Activated gamma-delta T cell (primary cell): Measurements from ENCODE around the gene BAG2.
A peak's percentile ranks its signal among the peaks of the same experiment; 100 is the strongest.

Experiments used
- DNase-seq: peaks from one replicate; lab custom pipeline; 2025; lab: John Stamatoyannopoulos, UW
- total RNA-seq, 2 donors: gene quantifications; one replicate each; lab custom pipeline; 2026; lab: John Stamatoyannopoulos, UW

BAG2 gene
- total RNA-seq, result 13.6 to 18.6 reads per million in 2 donors

DNA sequence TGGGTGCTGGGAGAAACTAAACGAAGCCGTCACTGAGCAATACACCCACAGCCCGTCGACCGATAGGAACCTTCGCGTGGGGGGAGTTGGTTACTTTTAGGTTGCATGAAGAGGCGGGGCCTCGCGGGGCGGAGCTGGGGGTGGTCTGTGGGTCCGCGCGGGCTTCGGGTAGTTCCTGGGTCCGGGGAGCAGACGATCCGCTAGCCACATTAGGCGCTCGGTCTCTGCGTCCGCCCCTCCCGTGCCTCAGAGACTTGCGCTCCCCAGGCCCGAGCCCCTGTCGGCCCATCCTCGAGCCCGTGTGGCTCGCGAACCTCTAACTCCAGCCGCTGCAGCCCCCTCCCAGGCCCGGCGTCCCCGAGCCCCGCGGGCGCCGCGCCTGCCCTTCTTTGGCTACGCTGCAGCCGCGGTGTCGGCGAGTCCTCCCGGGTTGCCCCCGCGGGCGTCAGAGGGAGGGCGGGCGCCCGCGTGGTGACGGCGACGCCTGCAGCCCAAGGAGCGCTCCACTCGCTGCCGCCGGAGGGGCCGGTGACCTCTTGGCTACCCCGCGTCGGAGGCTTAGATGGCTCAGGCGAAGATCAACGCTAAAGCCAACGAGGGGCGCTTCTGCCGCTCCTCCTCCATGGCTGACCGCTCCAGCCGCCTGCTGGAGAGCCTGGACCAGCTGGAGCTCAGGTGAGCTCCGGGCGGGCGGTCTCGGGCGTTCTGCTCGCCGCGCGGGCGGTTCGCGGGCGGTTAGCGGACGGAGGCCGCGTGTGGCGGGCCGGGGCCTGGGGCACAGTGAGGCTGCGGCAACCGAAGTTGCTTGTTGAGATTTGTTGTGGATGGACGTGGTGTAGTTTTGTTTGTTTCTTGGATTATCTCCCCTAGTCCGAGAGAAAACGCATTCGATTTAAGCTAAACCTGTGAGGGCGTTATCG, at the start of gene BAG2:
BAG2 (plus strand) TSS at position 191 of the 920 bp plus-strand sequence; CDS start at position 563, 372 bp downstream.
- DNase-seq, result peak; percentile 78

DNA sequence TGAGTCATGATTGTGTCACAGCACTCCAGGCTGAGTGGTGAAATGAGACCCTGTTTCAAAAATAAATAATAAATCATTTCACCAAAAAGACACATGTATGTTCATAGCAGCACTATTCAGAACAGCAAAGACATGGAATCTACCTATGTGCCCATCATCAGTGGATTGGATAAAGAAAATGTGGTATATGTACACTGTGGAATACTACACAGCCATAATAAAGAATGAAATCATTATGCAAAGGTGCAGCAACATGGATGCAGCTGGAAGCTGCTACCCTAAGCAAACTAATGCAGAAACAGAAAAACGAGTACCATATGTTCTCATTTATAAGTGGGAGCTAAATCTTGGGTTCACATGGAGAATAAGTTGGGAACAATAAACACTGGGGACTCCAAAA, 49.0 kb upstream of the BAG2 start:
- DNase-seq, result no peak

DNA sequence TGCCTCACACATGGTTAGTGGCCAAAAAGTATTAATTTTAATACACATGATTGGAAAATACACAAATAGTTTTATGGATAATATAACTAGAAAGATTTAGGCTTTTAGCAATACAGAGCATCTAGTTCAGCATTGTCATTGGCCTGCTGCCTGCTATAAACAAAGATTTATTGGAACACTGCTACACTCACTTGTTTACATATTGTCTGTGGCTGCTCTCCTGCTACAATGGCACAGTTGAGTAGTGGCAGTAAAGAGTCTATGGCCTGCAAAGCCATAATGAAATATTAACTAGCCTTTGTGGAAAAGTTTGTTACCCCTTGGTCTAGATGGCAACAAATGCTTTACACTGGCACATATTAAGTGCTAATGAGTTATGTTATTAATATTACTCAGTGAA, 44.4 kb upstream of the BAG2 start:
- no peak for DNase-seq

DNA sequence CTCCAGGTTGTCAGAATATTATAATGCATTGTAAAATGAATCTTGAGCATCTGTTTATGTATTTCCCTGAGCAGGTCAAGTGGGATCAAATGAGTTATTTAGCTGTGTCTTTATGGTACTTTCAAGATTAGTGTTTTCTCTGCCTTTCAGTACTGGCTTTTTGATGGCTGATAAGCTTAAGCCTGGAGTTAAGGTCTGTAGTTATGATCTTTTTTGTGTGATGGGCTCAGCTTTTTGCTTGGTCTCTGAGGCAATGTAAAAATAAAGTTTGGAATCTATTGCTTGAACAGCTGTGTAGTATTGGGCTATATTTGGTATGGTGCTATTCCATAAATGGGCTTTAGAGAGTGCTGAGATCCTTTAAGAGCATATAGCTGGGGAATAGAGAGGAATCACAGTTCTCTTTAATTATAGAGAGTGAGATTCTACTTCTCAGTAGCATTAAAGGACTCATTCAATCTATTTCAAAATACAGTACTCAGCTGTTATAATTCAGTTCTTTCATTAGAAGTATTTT, 41.4 kb upstream of the BAG2 start:
- DNase-seq, result no peak

DNA sequence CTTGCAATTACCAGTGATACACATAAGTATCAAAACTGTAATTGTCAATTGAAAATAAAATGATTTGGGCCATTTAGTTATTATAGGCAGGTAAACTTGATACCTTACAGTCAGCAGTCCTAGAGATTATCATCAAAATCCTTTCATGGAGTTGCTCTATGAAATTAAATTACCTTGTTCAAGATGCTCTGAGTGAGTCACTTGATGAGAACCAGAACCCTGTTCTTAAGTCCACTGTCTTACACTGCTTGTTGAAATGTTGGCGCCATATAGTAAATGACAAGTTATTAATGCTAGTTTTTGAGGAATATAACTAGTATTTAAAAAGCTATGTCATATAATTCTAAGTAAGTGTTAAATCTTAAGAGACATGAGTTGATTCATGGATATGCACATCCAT, 37.2 kb upstream of the BAG2 start:
- DNase-seq, result no peak

DNA sequence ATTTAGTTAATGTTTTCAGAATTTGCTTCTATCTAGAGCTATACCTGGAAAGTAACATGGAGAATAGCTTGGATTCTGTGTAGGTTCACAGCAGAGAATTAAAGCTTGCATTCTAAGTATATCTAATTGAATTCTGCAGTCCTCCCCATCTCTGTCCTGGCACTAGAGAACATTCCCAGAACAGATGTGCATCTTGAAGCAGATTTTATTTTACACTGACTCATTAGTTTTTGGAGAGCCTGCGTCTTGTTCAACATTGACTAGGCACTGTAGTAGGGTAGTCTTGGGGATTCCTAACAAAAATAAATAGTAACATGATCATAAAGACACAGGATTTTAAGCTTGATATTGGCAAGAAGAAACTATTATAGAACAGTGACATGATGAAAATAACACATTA, 36.2 kb upstream of the BAG2 start:
- no peak for DNase-seq

DNA sequence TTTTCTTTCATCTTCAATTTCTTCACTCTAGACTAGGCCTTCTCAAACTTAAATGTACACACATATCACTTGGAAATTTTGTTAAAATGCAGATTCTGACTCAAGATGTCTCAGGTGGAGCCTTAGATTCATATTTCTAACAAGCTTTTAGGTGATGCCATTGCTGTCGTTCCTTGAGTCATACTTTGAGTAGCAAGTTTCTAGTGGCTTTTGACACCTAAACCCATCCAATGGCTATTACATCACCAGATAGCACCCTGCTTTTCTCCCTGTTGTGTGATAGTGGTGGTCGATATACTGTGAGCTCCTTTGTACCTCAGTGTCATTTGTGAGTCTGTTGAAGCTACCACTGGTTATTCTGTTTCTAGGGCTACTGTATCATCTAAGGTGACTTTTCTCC, 34.8 kb upstream of the BAG2 start:
- no peak for DNase-seq

DNA sequence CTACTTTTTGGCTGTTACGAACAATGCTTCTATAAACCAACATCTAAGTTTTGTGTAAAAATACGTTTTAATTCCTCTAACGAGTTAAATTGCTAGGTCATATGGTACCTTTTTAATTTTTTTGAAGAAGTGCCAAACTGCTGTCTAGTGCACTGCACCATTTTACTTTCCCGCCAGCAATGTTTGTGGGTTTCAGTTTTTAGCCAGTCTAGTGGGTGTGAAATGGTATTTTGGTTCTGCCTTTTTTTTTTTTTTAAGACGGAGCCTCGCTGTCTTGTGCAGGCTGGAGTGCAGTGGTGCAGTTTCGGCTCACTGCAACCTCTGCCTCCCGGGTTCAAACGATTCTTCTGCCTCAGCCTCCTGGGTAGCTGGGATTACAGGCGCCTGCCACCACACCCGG, 34.1 kb upstream of the BAG2 start:
- DNase-seq, result no peak

DNA sequence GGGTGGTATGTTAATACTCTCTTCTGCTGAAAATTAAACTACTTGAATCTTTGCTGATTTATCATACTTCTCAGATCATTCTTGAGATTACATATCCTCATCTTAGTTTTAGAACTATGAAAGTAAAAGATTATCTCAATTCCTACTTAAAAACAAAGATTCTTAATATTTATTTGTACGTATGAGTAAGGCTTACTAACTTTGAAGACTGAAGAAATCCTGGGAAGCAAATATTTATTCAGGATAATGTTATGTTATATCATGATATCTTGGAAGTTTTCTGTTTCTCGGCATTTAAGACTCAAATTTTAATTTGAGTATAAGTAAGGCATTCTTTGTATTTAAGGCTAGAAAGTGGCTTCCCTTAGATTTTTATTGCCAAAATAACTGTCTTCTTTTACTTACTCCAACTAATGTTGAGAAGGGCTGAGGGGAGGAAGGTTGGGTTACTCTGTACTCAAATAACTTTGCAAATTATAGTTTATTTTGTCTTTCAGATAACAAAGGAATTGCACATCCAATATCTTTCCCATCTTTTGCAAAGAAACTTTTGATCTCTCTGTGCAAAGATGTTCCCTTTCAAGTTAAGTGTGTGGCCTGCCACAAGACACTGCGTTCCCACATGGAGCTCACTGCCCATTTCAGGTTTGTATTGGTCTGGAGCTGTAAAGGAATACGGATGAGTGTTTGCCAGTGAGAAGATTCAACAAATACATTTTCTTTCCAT, 30.5 kb upstream of the BAG2 start:
- no peak for DNase-seq

DNA sequence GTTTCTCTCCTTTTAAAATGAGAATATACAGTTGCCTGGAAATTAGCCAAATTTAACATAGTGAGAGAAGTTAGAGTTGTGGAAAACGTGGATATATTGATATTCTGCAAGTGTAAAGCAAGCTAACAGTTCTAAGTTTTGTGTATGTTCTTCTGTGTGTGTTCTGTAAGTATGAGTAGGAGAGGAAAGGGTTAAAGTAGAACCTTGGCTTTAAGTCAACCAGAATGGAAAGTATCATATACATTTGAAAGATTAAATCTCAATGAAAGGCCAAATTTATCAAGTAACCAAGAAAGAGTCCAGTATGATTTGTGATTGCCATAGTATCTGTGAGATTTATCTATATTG, 30.0 kb upstream of the BAG2 start:
- DNase-seq, result no peak

DNA sequence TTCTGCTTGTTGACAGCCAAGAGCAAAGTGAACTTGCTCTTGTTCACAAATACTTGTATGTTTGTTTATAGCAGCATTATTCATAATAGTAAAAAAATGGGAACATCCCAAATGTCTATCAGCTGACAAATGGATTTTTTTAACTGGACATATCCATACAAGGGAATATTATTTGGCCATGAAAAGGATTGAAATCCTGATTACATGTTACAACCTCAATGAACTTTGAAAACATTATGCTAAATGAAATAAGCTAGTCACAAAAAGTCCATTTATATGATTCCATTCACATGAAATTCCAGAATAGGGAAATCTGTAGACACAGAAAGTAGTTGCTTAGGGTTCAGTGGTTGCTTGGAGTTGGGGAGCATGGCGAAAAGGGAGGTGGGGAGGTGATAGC, 28.4 kb upstream of the BAG2 start:
- no peak for DNase-seq

DNA sequence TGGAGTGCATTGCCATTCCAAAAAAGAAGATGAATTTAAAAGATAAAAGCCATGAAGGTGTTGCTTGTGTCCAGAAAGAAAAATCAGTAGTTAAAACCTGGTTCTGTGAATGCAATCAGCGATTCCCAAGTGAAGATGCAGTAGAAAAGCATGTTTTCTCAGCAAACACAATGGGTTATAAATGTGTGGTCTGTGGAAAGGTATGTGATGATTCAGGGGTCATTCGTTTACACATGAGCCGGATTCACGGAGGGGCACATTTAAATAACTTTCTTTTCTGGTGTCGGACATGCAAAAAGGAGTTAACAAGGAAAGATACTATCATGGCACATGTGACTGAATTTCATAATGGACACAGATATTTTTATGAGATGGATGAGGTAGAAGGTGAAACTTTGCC, 24.7 kb upstream of the BAG2 start:
- no peak for DNase-seq

DNA sequence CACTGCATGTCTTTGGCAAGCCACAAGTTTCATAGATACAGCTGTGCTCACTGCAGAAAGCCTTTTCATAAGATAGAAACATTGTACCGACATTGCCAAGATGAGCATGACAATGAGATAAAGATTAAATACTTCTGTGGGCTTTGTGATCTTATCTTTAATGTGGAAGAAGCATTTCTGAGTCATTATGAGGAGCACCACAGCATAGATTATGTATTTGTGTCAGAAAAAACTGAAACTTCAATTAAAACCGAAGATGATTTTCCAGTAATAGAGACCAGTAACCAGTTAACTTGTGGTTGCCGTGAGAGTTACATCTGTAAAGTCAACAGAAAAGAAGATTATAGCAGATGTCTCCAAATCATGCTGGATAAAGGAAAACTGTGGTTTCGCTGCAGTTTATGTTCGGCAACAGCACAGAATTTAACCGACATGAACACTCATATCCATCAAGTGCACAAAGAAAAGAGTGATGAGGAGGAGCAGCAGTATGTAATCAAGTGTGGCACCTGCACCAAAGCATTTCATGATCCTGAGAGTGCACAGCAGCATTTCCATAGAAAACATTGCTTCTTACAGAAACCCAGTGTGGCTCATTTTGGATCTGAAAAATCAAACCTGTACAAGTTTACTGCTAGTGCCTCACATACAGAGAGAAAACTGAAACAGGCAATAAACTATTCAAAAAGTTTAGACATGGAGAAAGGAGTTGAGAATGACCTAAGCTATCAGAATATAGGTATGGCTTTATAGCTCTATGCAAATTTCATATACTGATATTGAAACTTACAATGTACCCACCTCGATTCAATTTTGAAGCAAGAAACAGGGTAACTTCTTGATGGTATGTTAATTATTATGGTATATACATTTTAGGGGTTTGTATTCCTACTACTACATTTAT, 23.9 kb upstream of the BAG2 start:
- DNase-seq, result no peak

DNA sequence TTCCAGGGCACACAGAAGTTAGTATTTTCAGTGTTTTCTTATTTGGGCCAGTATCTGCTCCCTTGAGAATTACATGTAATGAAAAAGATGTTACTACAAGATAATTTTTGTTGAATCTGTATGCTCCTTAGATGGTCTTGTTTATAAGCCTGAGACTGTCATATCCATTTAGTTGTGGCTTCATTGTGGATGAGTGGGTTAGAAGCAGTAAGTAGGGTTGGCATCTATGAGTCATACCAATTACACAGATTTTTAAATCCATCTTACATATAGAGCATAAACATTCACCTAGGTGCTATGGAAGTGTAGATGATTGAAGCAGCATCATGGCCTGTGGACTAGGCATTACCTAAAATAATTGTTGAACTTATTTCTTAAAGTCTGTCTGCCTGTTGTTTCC, 13.5 kb upstream of the BAG2 start:
- DNase-seq, result no peak

DNA sequence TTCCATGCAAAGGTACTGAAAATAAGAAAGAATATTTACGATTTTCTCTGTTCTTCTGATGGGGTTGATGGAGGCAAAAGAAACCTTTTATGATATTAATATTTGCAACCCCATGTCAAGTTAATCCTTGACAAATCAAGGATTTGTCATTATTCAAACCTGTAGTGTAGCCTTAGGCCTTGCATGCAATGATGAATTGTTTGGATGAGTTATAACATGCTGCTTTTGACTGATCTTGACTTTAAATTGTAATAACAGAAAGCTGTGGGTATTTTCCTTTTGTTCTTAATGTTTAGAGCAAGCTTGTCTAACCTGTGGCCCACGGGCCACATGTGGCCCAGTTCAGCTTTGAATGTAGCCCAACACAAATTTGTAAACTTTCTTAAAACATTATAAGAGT, 13.0 kb upstream of the BAG2 start:
- DNase-seq, result no peak

DNA sequence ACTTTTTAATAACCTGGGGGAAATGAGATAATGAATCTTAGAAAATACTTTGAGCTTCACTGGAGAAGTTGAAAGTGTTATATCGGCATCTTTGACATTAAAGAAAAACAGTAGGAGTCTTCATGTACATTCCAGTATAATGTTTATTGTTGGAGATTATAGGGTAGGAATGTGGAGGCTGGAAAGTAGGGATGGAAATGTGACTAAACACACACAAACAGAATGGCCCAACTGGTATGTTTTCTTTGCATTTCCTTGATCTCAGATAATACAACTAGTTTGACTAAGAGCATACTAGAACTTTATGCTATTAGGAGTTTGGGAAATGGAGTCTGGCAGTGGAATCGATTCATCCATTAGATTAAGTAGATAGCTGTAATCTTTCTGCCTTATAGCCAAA, 10.1 kb upstream of the BAG2 start:
- DNase-seq, result no peak

DNA sequence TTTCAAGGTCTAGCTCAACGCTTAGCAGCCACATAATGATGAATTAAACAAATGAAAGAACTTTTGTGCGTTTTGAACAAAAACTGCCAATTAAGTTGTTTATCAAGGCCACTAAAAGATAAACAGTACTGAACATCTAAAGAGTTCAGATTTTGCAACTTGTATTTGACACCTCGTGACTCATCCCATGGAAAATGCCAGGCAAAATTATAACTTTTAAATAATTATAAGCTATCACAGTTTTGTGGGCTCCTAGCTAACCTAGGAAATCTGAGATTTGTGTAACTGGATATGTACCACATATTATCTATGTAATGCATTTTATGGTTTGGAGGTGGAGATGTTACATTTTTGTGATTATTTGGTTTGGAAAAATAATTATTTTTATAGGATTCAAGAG, 9.6 kb upstream of the BAG2 start:
- DNase-seq, result no peak

DNA sequence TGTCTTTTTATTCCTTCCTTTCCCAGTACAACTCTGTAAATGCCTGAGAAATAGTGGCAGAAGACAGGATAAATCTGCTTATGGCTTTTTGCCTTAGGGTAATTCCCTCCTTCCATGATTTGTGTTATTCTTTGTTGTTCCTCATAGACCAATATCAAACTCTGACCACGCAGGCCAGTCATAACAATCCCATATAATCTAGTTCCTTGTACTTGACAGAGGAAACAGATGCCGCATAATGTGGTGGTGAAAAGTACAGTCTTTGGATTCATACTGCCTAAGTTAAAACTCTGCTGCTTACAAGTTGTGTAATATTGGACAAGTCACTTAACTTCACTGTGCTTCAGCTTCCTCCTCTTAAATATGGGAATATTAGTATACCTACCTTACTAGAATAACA, 8.2 kb upstream of the BAG2 start:
- no peak for DNase-seq

DNA sequence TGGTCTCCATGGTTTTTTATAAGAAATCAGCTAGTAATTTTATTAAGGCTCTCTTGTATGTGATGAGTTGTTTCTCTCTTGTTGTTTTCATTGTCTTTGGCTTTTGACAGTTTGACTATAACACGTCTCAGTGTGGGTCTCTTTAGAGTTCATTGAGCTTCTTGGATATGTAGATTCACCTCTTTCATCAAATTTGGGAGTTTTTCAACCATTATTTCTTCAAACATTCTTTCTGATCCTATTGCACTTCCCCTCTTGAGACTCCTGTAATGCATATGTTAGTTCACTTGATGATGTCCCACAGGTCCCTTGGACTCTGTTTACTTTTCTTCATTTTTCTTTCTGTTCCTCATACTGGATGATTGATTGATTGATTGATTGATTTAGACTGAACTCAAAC, 7.0 kb upstream of the BAG2 start:
- no peak for DNase-seq

DNA sequence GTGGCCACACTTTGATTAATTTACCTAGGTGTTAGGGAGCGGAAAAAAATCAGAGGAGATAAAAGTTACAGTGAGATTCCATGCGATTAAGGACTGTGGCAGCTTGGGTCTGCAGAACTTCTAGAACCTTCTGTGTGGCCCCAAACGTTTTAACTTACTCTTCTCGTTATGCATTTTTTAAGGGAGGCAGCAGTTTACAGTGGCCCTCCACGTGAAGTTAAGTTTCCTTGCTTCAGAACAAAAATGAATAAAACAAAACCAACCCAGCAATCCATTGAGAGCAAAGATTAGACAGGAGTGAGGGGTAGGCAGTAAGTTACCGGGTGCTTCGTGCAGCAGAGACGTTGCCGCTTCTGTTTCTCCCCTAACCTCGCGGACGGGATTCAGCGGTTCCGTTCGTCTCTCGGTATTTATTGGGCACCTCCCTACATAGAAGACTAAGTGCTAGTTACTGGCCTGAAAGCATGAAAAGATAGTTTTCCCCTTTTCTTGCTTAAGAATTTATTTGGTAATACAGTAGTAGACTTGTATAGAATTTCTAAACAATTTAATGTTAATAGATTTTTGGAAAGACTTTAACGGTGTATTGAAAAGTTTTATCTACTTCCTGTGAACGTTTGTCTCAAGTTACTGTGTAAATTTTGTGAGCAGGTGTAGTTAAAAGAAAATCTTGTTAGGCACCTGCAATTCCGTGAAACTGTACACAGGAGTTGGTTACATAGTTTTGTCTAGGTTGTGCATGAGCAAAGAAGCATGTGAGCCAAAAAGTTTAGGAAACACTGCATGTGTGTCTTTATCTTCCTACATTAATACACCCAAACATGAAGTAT, 1.1 kb downstream of the BAG2 start:
- DNase-seq, result no peak

DNA sequence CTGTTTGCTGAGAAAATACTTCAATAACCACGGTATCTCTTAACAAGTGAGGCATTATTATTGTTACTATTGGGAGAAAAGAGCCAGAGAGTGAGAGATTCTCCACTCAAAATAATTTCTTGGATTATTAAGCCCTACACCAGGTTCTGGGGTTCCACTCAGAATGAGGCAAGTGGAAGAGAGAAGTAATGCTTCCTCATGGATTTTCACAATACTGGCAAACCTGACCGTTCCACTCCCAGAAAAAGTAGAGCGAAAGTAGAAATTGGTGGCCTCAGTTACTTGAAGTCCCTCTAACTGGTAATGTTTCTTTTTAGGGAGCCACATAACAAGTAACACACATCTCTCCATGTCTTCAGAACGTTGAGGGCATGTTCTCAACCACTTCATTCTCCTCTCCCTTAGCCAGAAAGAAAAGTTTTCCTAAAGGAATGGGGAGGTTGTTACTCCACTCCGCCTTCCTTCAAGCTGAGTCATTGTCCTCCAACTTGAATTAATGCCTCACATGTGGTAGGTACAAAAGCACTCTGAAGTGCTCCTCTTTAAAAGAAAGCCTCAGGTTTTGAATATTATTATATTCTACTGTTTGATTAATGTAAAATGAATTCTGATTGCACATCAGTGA, 1.9 kb downstream of the BAG2 start:
- DNase-seq, result no peak
